GM08714 (cell line): ENCODE data around the gene P3H1.
"Not testable (repeated sequence)": the region's sequence is repeated elsewhere in the genome, so short reads cannot be mapped to it uniquely, and the experiment has no call there.

ENCODE experiments used
- H3K4me3 ChIP-seq: fragments of 200-500 bp; sonication (Bioruptor generic); 2 replicates; pipeline ENCODE4 v1.5.1; 2014; ENCODE audit warnings: mild to moderate bottlenecking, low read length, inconsistent platforms
- ZNF274 ChIP-seq: IDR thresholded peaks from 2 replicates; pipeline ENCODE4 v1.6.1; 2012; ENCODE audit warnings: mild to moderate bottlenecking, low read depth, low read length

Gene P3H1, protein sequence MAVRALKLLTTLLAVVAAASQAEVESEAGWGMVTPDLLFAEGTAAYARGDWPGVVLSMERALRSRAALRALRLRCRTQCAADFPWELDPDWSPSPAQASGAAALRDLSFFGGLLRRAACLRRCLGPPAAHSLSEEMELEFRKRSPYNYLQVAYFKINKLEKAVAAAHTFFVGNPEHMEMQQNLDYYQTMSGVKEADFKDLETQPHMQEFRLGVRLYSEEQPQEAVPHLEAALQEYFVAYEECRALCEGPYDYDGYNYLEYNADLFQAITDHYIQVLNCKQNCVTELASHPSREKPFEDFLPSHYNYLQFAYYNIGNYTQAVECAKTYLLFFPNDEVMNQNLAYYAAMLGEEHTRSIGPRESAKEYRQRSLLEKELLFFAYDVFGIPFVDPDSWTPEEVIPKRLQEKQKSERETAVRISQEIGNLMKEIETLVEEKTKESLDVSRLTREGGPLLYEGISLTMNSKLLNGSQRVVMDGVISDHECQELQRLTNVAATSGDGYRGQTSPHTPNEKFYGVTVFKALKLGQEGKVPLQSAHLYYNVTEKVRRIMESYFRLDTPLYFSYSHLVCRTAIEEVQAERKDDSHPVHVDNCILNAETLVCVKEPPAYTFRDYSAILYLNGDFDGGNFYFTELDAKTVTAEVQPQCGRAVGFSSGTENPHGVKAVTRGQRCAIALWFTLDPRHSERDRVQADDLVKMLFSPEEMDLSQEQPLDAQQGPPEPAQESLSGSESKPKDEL

DNA sequence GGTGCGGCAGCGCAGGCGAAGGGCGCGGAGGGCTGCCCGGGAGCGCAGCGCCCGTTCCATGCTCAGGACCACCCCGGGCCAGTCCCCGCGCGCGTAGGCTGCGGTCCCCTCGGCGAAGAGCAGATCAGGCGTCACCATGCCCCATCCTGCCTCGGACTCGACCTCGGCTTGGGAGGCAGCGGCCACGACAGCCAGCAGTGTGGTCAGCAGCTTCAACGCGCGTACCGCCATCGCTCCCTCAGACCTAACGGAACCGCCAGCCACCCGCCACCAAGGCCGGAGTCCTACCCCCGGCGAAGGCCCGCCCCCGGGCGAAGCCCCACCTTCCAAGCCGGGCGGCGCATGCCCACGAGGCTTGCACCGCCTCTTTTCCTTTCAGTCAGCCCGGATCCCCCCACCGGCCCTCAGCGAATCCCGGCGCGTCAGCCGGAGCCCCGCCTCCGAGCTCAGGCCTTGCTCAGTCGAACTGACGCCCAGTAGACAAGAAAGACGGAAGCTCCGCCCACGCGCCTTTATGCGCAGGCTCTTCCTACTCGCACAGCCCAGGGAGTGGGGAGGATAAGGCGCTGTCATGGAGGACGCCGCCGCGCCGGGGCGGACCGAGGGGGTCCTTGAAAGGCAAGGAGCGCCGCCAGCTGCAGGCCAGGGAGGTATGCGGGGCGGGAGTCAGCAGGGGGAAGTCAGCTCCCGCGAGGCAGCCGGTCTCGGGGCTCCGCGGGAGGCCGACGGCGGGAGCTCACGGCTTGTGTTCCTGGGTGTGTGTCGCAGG lies at the start of gene P3H1, which contains the start of gene C1orf50:
Gene P3H1 (minus strand): TSS at position 288 of the 769 bp plus-strand sequence. CDS start 57 bp downstream, at position 231.
Gene C1orf50 (plus strand): TSS at position 509 of the 769 bp plus-strand sequence. CDS start 63 bp downstream, at position 572.
- TF ChIP-seq ZNF274, result no peak
- H3K4me3 ChIP-seq, result peak within 1 kb of the TSS; percentile 86

DNA sequence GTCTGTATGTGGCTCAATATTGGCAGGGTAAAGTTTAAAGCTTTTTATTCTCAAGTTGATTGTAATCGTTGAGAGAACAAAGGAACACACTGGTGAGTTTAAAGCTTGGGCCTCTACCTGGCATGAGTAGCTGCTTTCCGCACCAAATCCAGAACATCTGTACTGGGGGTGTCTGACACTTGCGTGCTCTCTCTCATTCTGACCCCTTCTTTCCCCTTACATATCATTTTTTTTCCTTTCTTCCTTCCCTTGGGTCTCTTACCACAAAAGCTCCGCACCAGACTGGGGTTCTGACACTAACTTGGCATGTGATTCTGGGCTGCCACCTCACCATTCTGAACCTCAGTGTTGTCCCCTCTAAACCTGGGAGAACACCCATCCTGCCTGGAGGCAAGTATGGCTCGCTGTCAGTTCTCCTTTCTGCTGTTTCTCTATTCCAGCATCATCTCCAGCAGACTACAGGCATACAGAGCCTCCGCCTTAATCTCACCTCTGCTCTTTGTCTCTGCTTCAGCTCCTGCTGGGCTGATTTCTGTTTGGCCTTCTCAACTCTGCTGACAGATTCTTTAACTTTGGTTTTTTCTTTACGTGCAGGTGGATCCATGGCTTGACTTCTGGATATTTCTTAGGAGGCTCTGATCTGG lies 49.2 kb upstream of the P3H1 start:
- TF ChIP-seq ZNF274, result no peak
- H3K4me3 ChIP-seq, result peak overlapping the region; percentile 93

DNA sequence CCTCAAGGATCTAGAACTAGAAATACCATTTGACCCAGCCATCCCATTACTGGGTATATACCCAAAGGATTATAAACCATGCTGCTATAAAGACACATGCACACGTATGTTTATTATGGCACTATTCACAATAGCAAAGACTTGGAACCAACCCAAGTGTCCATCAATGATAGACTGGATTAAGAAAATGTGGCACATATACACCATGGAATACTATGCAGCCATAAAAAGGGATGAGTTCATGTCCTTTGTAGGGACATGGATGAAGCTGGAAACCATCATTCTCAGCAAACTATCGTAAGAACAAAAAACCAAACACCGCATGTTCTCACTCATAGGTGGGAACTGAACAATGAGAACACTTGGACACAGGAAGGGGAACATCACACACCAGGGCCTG lies 48.0 kb upstream of the P3H1 start:
- H3K4me3 ChIP-seq, result not testable (repeated sequence)

- H3K4me3 ChIP-seq, result no peak overlapping the region
- no peak for TF ChIP-seq ZNF274
These were observed 40.3 kb upstream of the P3H1 start for GRCh38 chr1:42807056-42807668.

- no peak for TF ChIP-seq ZNF274
- no peak overlapping the region for H3K4me3 ChIP-seq
These were observed 39.8 kb upstream of the P3H1 start for GRCh38 chr1:42806593-42806992.

DNA sequence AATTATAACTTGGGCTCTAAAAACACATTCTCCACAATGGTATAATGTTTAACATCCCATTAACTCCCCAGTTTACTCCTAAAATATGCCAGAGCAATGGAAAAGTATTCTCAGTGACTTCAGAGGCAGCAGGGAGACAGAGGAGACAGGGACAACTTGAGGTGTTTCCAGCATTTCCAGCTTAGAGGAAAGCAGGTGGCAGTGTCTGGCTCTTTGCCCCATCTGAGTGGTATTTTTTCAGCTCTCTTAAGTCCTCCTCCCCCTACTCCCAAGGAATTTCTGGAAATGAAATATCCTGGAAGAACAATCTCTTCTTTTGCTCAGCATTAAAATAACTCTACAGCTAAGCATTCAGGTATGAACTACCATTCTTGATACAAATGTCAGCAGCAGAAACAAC lies 39.3 kb upstream of the P3H1 start:
- H3K4me3 ChIP-seq, result no peak overlapping the region
- no peak for TF ChIP-seq ZNF274

- no peak for TF ChIP-seq ZNF274
- no peak overlapping the region for H3K4me3 ChIP-seq
These were observed 35.1 kb upstream of the P3H1 start for GRCh38 chr1:42801832-42802473.

- no peak overlapping the region for H3K4me3 ChIP-seq
- TF ChIP-seq ZNF274, result no peak
These were observed 31.2 kb upstream of the P3H1 start for GRCh38 chr1:42797979-42798378.

DNA sequence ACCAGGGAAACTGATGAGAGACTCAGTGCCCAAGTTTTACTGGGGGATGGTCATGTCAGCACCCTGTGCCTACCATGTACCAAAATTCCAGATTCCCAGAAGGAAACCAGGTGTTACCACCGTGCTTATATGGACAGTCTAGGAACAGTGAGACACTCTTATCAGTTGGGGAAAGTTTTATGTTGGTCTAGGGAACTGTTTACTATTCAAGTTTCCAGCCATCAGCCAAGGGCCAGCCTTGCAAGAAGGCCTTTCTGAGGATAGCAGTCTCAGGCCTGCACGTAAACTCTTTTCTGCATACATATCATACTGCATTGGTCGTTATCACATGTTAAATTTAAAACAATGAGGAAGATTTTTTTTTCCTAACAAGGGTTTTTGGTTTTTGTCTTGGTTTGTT lies 30.6 kb upstream of the P3H1 start:
- TF ChIP-seq ZNF274, result no peak
- H3K4me3 ChIP-seq, result no peak overlapping the region

GRCh38 chr1:42793824-42794223 lies 27.0 kb upstream of the P3H1 start:
- no peak overlapping the region for H3K4me3 ChIP-seq
- no peak for TF ChIP-seq ZNF274

DNA sequence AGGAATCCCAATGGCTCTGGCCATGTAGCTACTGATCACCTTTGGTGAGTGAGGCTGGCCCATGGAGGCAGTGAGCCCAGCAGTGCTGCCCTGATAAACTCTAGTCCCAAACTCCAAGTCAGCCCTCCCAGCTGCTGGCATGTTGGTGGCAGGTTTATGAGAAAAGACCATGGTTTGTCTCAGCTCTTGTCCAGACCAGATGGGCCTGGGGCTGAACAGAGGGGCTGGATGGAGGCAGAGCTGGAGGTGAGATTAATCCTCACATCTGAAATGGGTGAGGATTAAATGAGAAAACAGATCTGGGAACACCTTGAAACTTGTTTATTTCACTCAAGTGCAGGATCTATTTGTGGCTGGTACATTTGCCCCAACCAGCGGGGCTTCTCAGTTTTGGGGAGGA lies 21.2 kb upstream of the P3H1 start:
- TF ChIP-seq ZNF274, result no peak

DNA sequence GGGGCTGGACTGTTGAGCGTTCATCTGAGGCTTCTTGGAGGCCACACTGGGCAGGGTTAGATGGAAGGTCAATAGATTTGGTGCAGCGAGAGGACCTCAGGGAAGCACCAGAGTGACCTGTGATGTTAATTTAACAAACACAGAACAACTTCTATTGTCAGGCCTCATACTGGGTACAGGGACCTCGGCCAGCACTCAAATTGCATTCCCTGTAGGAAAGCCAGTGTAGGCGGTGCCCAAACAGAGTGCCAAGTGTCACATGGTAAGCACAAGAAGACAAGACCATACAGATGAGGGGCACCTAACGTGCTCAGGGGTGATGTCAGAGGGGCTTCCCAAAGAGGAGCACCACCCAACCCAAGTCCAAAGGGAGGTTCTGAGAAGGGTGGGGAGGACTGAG lies 19.3 kb upstream of the P3H1 start:
- H3K4me3 ChIP-seq, result no peak overlapping the region
- TF ChIP-seq ZNF274, result no peak

More for the DNA sequence above, 21.2 kb upstream of the P3H1 start:
- H3K4me3 ChIP-seq, result no peak overlapping the region
